Measurements from ENCODE around the gene CCDC17.

The CCDC17 gene

DNA sequence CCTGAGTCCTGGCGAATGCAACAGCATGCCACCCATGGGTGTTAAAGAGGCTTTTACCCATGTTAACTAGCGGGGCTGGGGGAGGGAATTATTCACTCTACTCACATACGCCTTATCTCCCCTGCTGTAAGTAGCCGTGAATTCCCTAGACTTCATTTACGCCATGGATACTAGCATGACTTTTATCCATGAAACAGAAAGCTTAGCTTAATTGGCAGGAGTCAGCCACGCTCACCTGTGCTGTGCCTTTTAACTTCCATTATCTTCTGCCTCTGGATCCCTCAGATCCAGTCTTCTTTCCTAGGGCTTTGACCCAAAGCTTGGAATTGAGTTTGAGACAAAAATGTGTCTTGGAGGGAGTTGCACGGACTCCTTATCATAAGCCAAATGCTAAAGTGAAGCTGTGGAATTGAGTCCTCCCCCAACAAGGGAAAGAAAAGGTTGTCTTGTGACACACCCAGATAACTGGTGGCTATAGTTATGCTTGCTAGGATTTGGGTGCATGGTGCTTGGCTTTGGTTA, 49.7 kb downstream of the CCDC17 start:
- DNase-seq: no peak

DNA sequence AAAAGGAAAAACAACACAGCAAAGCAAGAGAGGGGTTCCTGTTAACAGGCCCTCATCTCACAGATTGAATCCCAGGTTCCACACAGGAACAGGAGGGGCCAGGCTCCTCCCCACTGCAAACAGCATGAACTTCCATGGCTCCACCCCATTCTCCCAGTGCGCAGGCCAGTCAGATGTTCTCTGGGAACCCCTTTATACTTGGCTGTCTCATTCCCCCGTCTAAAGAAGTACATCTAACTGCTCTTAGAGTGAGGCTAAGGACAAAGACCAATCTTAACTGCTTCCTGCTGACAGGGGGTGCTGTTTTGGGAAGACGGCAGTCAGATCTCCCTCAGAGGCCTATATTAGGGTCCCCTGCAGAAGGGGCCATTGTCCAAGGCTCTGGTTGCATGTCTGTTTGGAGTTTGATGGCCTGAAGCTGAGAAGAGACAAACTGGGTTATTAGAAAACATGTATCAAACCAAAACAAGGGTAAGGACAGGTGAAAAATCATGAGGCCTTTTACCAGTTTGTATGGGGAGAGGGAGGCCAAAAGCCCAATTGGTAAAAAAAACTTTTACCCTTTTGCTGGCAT, 50.5 kb downstream of the CCDC17 start:
- DNase-seq: no peak

DNA sequence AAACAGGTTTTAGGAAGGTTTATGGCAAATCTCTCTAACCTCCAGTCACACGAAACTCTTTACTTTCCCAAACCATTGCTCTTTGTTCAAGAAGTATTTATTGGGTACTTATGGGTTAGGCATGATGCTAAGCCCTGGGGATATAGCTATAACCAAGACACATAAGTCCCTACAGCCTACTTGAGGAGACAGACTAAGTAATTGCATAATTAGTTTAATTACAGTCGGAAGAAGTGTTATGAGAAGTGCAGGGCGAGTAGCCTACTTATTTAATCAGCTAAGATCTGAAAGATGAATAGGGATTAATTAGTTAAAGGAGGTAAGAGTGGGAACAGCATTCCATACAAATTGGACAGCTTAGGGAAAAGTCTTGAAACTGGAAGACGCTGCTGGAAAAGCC, 53.2 kb downstream of the CCDC17 start:
- no peak for DNase-seq

Data from CD4-positive, alpha-beta T cell treated with Interleukin-4 for 1 hour (primary cell).